HCT116 (cell line): ENCODE measurements around the gene CHMP4B. TPM values are rescaled to one million over a fixed set of nuclear protein-coding genes. Genes with fewer than 3 reads are reported as not detected.

ENCODE experiments used
- ATAC-seq: fragments of 200-7000 bp; cut with Tn5 transposase; 2 replicates; pipeline ENCODE4 v1.9.1; 2020; ENCODE audit warnings: mild to moderate bottlenecking, moderate library complexity
- BruUV-seq: library from RNA; stranded (reverse); fragments of 400-500 nt; replicated peaks from 2 replicates; lab custom pipeline; 2021; lab: Mats Ljungman, UMichigan
- CTCF ChIA-PET: fragments of 300-600 bp; sonication (Branson Sonifier 250); formaldehyde crosslinking; loops from one replicate; lab custom pipeline; 2021; ENCODE audit warnings: antibody characterized with exemption; lab: Charles Lee
- POLR2A ChIA-PET: fragments of 300-600, 350-600 bp; sonication (Branson Sonifier 250); formaldehyde crosslinking; loops from one replicate; lab custom pipeline; 2021; ENCODE audit warnings: antibody characterized with exemption; lab: Charles Lee
- RAD21 ChIA-PET, 2 experiments: fragments of 300-600 bp; sonication (Branson Sonifier 250); formaldehyde crosslinking; loops; one replicate each; lab custom pipeline; 2023; ENCODE audit warnings: low total read pairs in 2 of 2; ENCODE audit not compliant: uncharacterized antibody in 2 of 2, unreplicated experiment in 2 of 2, low non-redundant PET in 1 of 2; lab: Charles Lee
- DNase-seq: peaks from one replicate; pipeline ENCODE4 v3.0.0-alpha.2; 2010; ENCODE audit warnings: low read depth, low spot score
- H2AFZ ChIP-seq: fragments of 200-600 bp; shearing (Covaris generic), sonication (generic); 2 replicates; pipeline ENCODE4 v1.6.1; 2017; ENCODE audit warnings: low read depth, mixed run types, mixed read lengths, antibody characterized with exemption, low read length; ENCODE audit not compliant: poor library complexity, severe bottlenecking
- H3K27ac ChIP-seq: 2 replicates; pipeline ENCODE4 v1.5.1; 2012; ENCODE audit warnings: low read depth, low read length
- H3K27me3 ChIP-seq: fragments of 200-600 bp; sonication (generic); 2 replicates; pipeline ENCODE4 v1.6.1; 2016; ENCODE audit warnings: mixed run types, low read length, mixed read lengths; ENCODE audit not compliant: insufficient read depth
- H3K36me3 ChIP-seq, 2 experiments: fragments of 200-500 bp in 1 of 2; fragments of 200-600 bp in 1 of 2; sonication (Bioruptor generic) in 1 of 2; sonication (generic) in 1 of 2; 2 replicates each; pipeline versions ENCODE4 v1.5.1 to v1.6.1; 2014 to 2016; ENCODE audit warnings: low read length in 2 of 2, inconsistent platforms in 1 of 2, mixed read lengths in 1 of 2, mixed run types in 1 of 2; ENCODE audit not compliant: insufficient read depth in 2 of 2, control insufficient read depth in 1 of 2
- H3K4me1 ChIP-seq, 2 experiments: fragments of 200-600 bp in 1 of 2; sonication (generic) in 1 of 2; 2 replicates each; pipeline versions ENCODE4 v1.5.1 to v1.6.1; 2012 to 2017; ENCODE audit warnings: low read length in 2 of 2, inconsistent platforms in 1 of 2, mild to moderate bottlenecking in 1 of 2, mixed read lengths in 1 of 2, mixed run types in 1 of 2, moderate library complexity in 1 of 2; ENCODE audit not compliant: insufficient read depth in 2 of 2, control insufficient read depth in 1 of 2
- H3K4me2 ChIP-seq: fragments of 200-600 bp; sonication (generic); 2 replicates; pipeline ENCODE4 v1.6.1; 2017; ENCODE audit warnings: mixed run types, low read length, mixed read lengths
- H3K4me3 ChIP-seq, 2 experiments: fragments of 200-600 bp in 1 of 2; sonication (generic) in 1 of 2; replicated peaks in 1 of 2; 2 replicates each; pipeline ENCODE4 v1.5.1; 2011 to 2016; ENCODE audit warnings: low read length in 2 of 2, control low read depth in 1 of 2, low read depth in 1 of 2, mild to moderate bottlenecking in 1 of 2, mixed read lengths in 1 of 2, mixed run types in 1 of 2
- H3K79me2 ChIP-seq: fragments of 200-600 bp; sonication (generic); 2 replicates; pipeline ENCODE4 v1.6.1; 2017; ENCODE audit warnings: mild to moderate bottlenecking, mixed run types, low read length, moderate library complexity, mixed read lengths; ENCODE audit not compliant: insufficient read depth
- H3K9ac ChIP-seq: fragments of 200-600 bp; sonication (generic); 2 replicates; pipeline ENCODE4 v1.6.1; 2016; ENCODE audit warnings: low read length, mixed read lengths
- H3K9me2 ChIP-seq: fragments of 200-600 bp; sonication (generic), shearing (Covaris generic); 2 replicates; pipeline ENCODE4 v1.6.1; 2017; ENCODE audit warnings: mixed run types, mild to moderate bottlenecking, moderate library complexity; ENCODE audit not compliant: insufficient read depth
- H3K9me3 ChIP-seq, 2 experiments: fragments of 200-500 bp in 1 of 2; fragments of 200-600 bp in 1 of 2; sonication (Bioruptor generic) in 1 of 2; sonication (generic) in 1 of 2; 2 replicates each; pipeline ENCODE4 v1.6.1; 2014 to 2017; ENCODE audit warnings: low read length in 2 of 2, mixed read lengths in 2 of 2, inconsistent platforms in 1 of 2, low read depth in 1 of 2, mild to moderate bottlenecking in 1 of 2, mixed run types in 1 of 2, moderate library complexity in 1 of 2; ENCODE audit not compliant: control insufficient read depth in 1 of 2, insufficient read depth in 1 of 2
- H4K20me1 ChIP-seq: fragments of 200-600 bp; sonication (generic), shearing (Covaris generic); 2 replicates; pipeline ENCODE4 v1.6.1; 2017; ENCODE audit warnings: mixed run types, mild to moderate bottlenecking, moderate library complexity; ENCODE audit not compliant: insufficient read depth
- CBX3 ChIP-seq: IDR thresholded peaks from 2 replicates; pipeline ENCODE4 v1.6.1; 2012; ENCODE audit warnings: low read depth
- CEBPB ChIP-seq: IDR thresholded peaks from 2 replicates; pipeline ENCODE4 v1.6.1; 2012; ENCODE audit warnings: low read depth
- EGR1 ChIP-seq: IDR thresholded peaks from 2 replicates; pipeline ENCODE4 v1.6.1; 2012; ENCODE audit warnings: low read depth
- ELF1 ChIP-seq: IDR thresholded peaks from 2 replicates; pipeline ENCODE4 v1.6.1; 2012; ENCODE audit warnings: low read depth, borderline replicate concordance
- EZH2 ChIP-seq: fragments of 200-600 bp; sonication (generic); IDR thresholded peaks from 2 replicates; pipeline ENCODE4 v1.6.1; 2017; ENCODE audit warnings: antibody characterized with exemption, mixed run types
- FOSL1 ChIP-seq: IDR thresholded peaks from 2 replicates; pipeline ENCODE4 v1.6.1; 2012; ENCODE audit warnings: low read depth
- JUND ChIP-seq: IDR thresholded peaks from 2 replicates; pipeline ENCODE4 v1.6.1; 2012
- POLR2A ChIP-seq: IDR thresholded peaks from 2 replicates; pipeline ENCODE4 v1.7.0; 2011; ENCODE audit warnings: borderline replicate concordance; ENCODE audit not compliant: insufficient read depth, insufficient read length; ENCODE audit errors: extremely low read depth
- POLR2AphosphoS5 ChIP-seq: IDR thresholded peaks from 2 replicates; pipeline ENCODE4 v1.6.1; 2011; ENCODE audit warnings: mild to moderate bottlenecking, low read depth, low read length, moderate library complexity
- REST ChIP-seq: IDR thresholded peaks from 2 replicates; pipeline ENCODE4 v1.6.1; 2012; ENCODE audit warnings: low read depth
- SIN3A ChIP-seq: IDR thresholded peaks from 2 replicates; pipeline ENCODE4 v1.6.1; 2012; ENCODE audit warnings: low read depth
- SRF ChIP-seq: IDR thresholded peaks from 2 replicates; pipeline ENCODE4 v1.6.1; 2012; ENCODE audit warnings: low read depth
- TCF7L2 ChIP-seq: IDR thresholded peaks from 2 replicates; pipeline ENCODE4 v1.7.0; 2011; ENCODE audit warnings: borderline replicate concordance, inconsistent platforms; ENCODE audit not compliant: insufficient read depth, insufficient read length; ENCODE audit errors: extremely low read depth
- YY1 ChIP-seq: IDR thresholded peaks from 2 replicates; pipeline ENCODE4 v1.6.1; 2011; ENCODE audit warnings: low read length, low read depth, moderate library complexity, mild to moderate bottlenecking; ENCODE audit not compliant: insufficient replicate concordance; ENCODE audit errors: extremely low read depth
- ZBTB33 ChIP-seq: IDR thresholded peaks from 2 replicates; pipeline ENCODE4 v1.6.1; 2011; ENCODE audit warnings: mild to moderate bottlenecking, low read length, moderate library complexity; ENCODE audit not compliant: insufficient replicate concordance; ENCODE audit errors: extremely low read depth
- intact Hi-C: fragments of 100-400 bp; cut with micrococcal nuclease; formaldehyde crosslinking; loops from 2 replicates; pipeline ENCODE4 v1.10.0; 2022
- total RNA-seq: library from RNA; stranded (reverse); gene quantifications from one replicate; pipeline ENCODE4 v1.2.1, GENCODE V29; 2021; ENCODE audit not compliant: unreplicated experiment

CHMP4B gene
- total RNA-seq, 1 experiment from 2014 or later = 56.9 TPM

GRCh38 chr20:33852626-33853506 is 41.7 kb downstream of the CHMP4B start:
- H3K9ac ChIP-seq = no peak overlapping the region
- no peak overlapping the region for H3K27ac ChIP-seq
- ATAC-seq = no peak
- BruUV-seq = no TSS peak
- no peaks in the 10 kb centered on the region for H3K27me3 ChIP-seq
- H2AFZ ChIP-seq = no peak overlapping the region
- peaks cover 15 to 17% of the 10 kb centered on the region in 2 experiments; a peak in 2 of 4 replicates for H3K36me3 ChIP-seq
- no peak for DNase-seq
- no peaks in the 10 kb centered on the region for H3K9me2 ChIP-seq
- TF ChIP-seq YY1 = no peak
- no peak for TF ChIP-seq ELF1
- no peak for TF ChIP-seq FOSL1
- TF ChIP-seq POLR2A = no peak
- TF ChIP-seq SIN3A = no peak
- TF ChIP-seq POLR2AphosphoS5 = no peak
- no peak for TF ChIP-seq JUND
- no peak for TF ChIP-seq SRF
- TF ChIP-seq EZH2 = no peak
- no peak for TF ChIP-seq CEBPB
- no peak for TF ChIP-seq ZBTB33
- TF ChIP-seq EGR1 = no peak
- TF ChIP-seq CBX3 = no peak
- no peak for TF ChIP-seq REST
- no peak for TF ChIP-seq TCF7L2
- RAD21 ChIA-PET = no interaction called here
- H3K4me3 ChIP-seq = no peak overlapping the region
- CTCF ChIA-PET = no interaction called here
- H3K9me3 ChIP-seq = no peaks in the 10 kb centered on the region
- no peaks in the 10 kb centered on the region for H3K4me1 ChIP-seq
- no peak overlapping the region for H3K4me2 ChIP-seq
- peaks cover 7% of the 10 kb centered on the region; the same call in 1 of the 2 replicates for H3K79me2 ChIP-seq
- intact Hi-C loops = no loop called here
- POLR2A ChIA-PET = no interaction called here
- H4K20me1 ChIP-seq = no peaks in the 10 kb centered on the region
